Lower lobe of right lung (tissue), 2 donors: Measurements from ENCODE around the gene CHST8. TPM values are rescaled to one million over a fixed set of nuclear protein-coding genes. Genes with fewer than 3 reads are reported as not detected.

ENCODE experiments used
- ATAC-seq, 2 donors: fragments of 200-7000 bp; cut with Tn5 transposase; one replicate each; pipeline ENCODE4 v1.9.1; 2020 to 2022; ENCODE audit warnings: mild to moderate bottlenecking in 2 of 2, moderate library complexity in 2 of 2
- DNase-seq: peaks from one replicate; pipeline ENCODE4 v3.0.0-alpha.2; 2020
- H3K27ac ChIP-seq: fragments of 200-600 bp; one replicate; pipeline ENCODE4 v1.8.0; 2022
- H3K27me3 ChIP-seq: fragments of 200-600 bp; one replicate; pipeline ENCODE4 v1.8.0; 2022; ENCODE audit warnings: low read depth
- H3K36me3 ChIP-seq: fragments of 200-600 bp; one replicate; pipeline ENCODE4 v1.8.0; 2022; ENCODE audit warnings: mild to moderate bottlenecking
- H3K4me1 ChIP-seq: fragments of 200-600 bp; one replicate; pipeline ENCODE4 v1.8.0; 2022
- H3K4me3 ChIP-seq: fragments of 200-600 bp; one replicate; pipeline ENCODE4 v1.8.0; 2022; ENCODE audit warnings: mild to moderate bottlenecking
- H3K9me3 ChIP-seq: fragments of 200-600 bp; one replicate; pipeline ENCODE4 v1.8.0; 2022
- intact Hi-C: fragments of 100-400 bp; cut with DNase I; formaldehyde crosslinking; loops from one replicate; pipeline ENCODE4 v1.11.0; 2022
- total RNA-seq: library from RNA; stranded (reverse); fragmentation: NEBNext Ultra II Directional; extraction: Animal tissue kit (Norgen Biotek cat#: 25700); gene quantifications from one replicate; pipeline ENCODE4 v1.2.1, GENCODE V29; 2021
- TF ChIP-seq, protein P1 (sequence below): fragments of 200-600 bp; IDR thresholded peaks from one replicate; pipeline ENCODE4 v1.8.0; 2022; ENCODE audit warnings: antibody characterized with exemption, mild to moderate bottlenecking
- donor health status: DM: no; HTN: yes; CAD: no; lungs with severe emphysema.

CHST8 gene
- total RNA-seq, 1 donor from 2014 or later: not detected

DNA sequence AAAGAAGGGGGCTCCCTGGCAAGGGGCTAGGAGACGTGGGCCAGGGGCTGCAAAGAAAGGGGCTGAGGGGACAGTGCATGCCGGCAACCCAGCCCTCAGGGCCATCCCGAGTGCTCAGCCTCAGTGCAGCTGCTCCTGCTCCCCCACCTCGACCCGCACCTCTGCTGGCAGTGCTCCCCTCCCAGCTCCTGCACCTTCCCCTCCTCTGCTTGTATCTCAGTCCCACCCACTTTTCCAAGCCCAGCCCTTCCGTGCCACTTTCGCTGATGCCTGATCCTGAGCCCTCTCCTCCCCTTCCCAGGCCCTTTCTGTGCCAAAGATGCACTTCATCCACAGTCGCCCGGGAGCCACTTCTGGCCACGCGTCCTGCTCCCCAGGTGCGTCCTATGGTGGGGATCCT, 105.0 kb downstream of the CHST8 start:
- Histone ChIP-seq H3K4me1 (no peaks in the 10 kb centered on the region), H3K27ac (no peak overlapping the region), H3K36me3 (no peaks in the 10 kb centered on the region), H3K27me3 (peaks cover 8% of the 10 kb centered on the region), H3K9me3 (no peaks in the 10 kb centered on the region), H3K4me3 (no peak overlapping the region)
- DNase-seq: no peak
- TF ChIP-seq, protein P1, sequence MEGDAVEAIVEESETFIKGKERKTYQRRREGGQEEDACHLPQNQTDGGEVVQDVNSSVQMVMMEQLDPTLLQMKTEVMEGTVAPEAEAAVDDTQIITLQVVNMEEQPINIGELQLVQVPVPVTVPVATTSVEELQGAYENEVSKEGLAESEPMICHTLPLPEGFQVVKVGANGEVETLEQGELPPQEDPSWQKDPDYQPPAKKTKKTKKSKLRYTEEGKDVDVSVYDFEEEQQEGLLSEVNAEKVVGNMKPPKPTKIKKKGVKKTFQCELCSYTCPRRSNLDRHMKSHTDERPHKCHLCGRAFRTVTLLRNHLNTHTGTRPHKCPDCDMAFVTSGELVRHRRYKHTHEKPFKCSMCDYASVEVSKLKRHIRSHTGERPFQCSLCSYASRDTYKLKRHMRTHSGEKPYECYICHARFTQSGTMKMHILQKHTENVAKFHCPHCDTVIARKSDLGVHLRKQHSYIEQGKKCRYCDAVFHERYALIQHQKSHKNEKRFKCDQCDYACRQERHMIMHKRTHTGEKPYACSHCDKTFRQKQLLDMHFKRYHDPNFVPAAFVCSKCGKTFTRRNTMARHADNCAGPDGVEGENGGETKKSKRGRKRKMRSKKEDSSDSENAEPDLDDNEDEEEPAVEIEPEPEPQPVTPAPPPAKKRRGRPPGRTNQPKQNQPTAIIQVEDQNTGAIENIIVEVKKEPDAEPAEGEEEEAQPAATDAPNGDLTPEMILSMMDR: no peak
- no peak for ATAC-seq
- intact Hi-C loops: no loop called here

DNA sequence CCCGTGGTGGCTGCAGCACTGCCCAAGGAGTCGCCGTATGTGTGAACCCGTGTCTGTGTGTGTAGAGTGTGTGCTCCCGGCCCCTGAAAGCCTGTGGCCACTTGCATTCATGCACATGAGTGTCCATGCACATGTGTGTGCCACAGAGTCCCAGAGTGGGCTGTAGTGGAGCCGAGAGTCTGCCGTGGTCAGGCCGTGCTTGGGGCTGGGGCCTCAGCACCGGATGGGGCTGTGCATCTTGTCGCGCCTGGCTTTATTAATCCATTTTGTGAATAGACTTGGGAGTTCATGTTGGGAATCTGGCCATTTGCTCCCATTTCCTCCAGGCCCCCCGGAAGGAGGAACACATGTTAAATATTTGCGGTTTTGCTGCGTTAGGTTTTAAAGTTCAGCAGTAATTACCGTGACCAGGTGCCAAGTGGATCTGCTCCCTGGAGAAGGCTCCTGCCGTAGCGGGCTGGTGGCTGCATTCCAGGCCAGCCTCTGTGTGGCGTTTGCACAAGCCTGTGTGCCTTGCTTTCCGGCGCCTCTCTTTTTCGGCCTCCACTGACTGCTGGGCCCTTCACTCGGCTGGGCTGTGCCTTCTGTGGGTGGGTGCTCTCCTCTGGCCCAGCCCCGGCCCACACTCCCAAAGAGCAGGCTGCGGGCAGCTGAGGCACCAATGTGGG, 105.7 kb downstream of the CHST8 start:
- Histone ChIP-seq H3K4me1 (no peaks in the 10 kb centered on the region), H3K9me3 (no peaks in the 10 kb centered on the region), H3K27me3 (peaks cover 8% of the 10 kb centered on the region), H3K36me3 (no peaks in the 10 kb centered on the region), H3K4me3 (no peak overlapping the region), H3K27ac (no peak overlapping the region)
- DNase-seq: no peak
- no peak for ATAC-seq
- intact Hi-C loops: no loop called here
- TF ChIP-seq, protein P1: no peak

DNA sequence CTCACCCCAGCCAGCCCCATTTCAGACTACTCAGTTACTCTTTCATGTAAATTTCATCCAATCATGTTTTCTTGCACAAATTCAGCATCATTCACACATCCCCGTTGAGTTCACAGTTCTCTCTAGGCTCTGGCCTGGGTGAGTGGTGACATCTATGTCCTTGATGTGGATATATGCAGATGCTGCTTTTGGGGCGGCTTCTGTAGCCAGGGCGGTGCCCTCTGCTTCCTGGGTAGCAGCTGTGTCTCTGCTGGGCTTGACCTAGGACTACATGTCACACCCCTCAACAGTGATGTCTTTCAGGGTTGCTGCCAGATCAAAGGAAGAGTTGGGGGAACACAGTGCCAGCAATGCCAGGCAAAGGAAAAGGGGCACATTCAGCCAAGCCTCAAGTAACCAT, 106.4 kb downstream of the CHST8 start:
- intact Hi-C loops: no loop called here
- H3K9me3 ChIP-seq: no peaks in the 10 kb centered on the region
- DNase-seq (no peak), ATAC-seq (no peak)
- H3K27me3 ChIP-seq: peaks cover 8% of the 10 kb centered on the region
- no peaks in the 10 kb centered on the region for H3K4me1 ChIP-seq
- TF ChIP-seq, protein P1: no peak
- no peak overlapping the region for H3K4me3 ChIP-seq
- H3K27ac ChIP-seq: no peak overlapping the region
- H3K36me3 ChIP-seq: no peaks in the 10 kb centered on the region

DNA sequence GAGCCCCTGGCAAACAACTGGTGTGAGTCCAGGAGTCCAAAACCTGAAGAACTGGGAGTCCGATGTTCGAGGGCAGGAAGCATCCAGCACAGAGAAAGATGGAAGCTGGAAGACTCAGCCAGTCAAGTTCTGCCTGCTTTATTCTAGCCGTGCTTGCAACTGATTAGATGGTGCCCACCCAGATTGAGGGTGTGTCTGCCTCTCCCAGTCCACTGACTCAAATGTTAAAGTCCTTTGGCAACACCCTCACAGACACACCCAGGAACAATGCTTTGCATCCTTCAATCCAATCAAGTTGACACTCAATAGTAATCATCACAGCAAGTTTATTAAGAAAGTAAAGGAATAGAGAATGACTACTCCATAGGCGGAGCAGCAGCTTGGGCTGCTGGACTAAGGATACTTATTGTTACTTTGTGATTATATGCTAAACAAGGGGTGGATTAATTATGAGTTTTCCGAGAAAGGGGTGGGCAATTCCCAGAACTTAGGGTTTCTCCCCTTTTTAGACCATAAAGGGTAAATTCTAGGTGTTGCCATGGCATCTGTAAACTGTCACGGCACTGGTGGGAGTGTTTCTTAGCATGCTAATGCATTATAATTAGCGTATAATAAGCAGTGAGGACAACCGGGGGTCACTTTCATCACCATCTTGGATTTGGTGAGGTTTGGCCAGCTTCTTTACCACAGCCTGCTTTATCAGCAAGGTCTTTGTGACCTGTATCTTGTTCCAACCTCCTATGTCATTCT, 109.3 kb downstream of the CHST8 start:
- H3K27me3 ChIP-seq: peaks cover 20% of the 10 kb centered on the region
- intact Hi-C loops: no loop called here
- H3K9me3 ChIP-seq: no peaks in the 10 kb centered on the region
- H3K4me1 ChIP-seq: no peaks in the 10 kb centered on the region
- no peak for DNase-seq
- no peak overlapping the region for H3K4me3 ChIP-seq
- TF ChIP-seq, protein P1: no peak
- no peaks in the 10 kb centered on the region for H3K36me3 ChIP-seq
- ATAC-seq: no peak
- H3K27ac ChIP-seq: no peak overlapping the region

DNA sequence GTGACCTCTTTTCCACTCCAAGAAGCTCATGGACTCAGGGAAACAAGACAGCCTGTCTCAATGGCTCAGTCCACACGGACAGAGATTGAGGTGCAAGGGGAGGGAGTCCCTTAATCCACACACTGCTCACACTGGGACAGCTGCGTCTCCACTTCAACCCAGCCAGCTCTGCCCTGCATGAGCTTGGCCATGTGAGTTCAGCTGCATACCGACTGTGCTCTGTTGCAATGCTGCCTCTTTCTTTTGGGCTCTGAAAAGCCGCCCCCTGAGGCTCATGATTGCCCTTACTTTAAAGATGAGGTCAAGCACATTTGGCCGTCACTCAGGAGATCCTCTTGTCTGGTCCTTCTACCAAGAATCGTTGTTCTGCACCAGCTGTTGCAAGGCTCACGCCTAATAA, 110.1 kb downstream of the CHST8 start:
- Histone ChIP-seq H3K36me3 (no peaks in the 10 kb centered on the region), H3K4me3 (no peak overlapping the region), H3K4me1 (no peaks in the 10 kb centered on the region), H3K27ac (no peak overlapping the region), H3K9me3 (no peaks in the 10 kb centered on the region), H3K27me3 (peaks cover 20% of the 10 kb centered on the region)
- ATAC-seq (no peak), DNase-seq (no peak)
- intact Hi-C loops: no loop called here
- TF ChIP-seq, protein P1: no peak
